Caki2 (cell line): ENCODE measurements around the gene KCNN3. TPM values are rescaled to one million over a fixed set of nuclear protein-coding genes. Genes with fewer than 3 reads are reported as not detected.

ENCODE experiments used
- DNase-seq: peaks from one replicate; pipeline ENCODE4 v3.0.0-alpha.2; 2015; ENCODE audit warnings: low read depth
- in situ Hi-C: cut with HindIII; loops from 2 replicates; pipeline ENCODE4 v1.10.0; 2016; ENCODE audit warnings: low sequenced_read_pairs, low pct_unique_long_range_greater_than_20kb, mixed read lengths
- total RNA-seq: library from RNA; depleted of rRNA; stranded (reverse); fragments of >200 nt; shearing (Covaris generic); gene quantifications from 2 replicates; pipeline ENCODE4 v1.2.3, GENCODE V29; 2014; ENCODE audit warnings: low replicate concordance

The KCNN3 gene
- total RNA-seq, 1 experiment from 2014 or later = not detected

DNA sequence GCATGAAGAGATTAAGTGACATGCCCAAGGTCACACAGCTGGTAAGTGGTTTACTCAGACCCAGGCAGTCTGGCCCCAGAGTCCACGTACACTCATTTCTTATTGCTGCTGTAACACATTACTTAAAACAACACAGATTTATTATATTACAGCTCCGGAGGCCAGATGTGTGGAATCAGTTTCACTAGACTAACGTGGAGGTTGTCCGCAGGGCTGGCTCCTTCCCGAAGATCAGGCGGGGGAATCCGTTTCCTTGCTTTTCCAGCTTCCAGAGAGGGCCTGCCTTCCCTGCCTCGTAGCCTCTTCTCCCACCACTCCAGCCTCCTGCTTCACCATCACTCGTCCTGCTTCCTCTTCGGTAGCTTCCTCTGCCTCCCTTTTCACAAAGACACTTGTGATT, 81.2 kb downstream of the KCNN3 start:
- DNase-seq = no peak
- in situ Hi-C loops = no loop called here

DNA sequence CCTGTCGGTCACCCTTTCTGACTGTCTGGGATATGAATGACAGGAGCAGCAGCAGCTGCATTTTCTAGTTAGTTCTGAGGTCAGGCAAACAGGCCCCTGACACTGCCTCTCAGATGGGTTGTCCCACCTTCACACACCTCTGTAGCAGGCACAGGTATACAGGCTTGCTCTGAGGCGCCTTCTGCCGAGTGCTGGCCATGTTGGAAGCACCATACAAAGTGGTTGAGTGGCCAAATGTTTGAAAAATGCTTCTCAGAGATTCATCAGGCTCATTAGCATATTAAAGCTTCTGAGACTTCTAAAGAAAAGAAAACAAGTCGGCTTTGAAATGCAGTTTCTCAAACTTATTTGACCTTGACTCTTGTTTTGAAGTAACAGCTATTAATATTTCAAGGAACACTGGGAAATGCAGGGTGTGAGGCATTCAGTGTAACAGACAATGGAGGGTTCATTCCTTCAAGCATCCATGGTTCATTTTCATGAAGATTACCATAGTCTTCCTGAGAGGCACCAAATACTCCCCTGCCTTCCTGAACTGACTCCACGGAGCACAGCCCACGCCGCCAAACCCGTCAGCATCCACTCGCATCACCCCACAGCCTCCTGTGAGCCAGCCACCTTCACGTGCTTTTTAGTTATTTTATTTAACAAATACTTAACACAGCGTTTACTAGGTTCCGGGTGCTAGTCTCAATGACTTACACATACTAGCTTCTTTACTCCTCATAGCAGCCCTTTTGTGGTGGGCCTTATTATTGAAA, 81.8 kb downstream of the KCNN3 start:
- in situ Hi-C loops = no loop called here

DNA sequence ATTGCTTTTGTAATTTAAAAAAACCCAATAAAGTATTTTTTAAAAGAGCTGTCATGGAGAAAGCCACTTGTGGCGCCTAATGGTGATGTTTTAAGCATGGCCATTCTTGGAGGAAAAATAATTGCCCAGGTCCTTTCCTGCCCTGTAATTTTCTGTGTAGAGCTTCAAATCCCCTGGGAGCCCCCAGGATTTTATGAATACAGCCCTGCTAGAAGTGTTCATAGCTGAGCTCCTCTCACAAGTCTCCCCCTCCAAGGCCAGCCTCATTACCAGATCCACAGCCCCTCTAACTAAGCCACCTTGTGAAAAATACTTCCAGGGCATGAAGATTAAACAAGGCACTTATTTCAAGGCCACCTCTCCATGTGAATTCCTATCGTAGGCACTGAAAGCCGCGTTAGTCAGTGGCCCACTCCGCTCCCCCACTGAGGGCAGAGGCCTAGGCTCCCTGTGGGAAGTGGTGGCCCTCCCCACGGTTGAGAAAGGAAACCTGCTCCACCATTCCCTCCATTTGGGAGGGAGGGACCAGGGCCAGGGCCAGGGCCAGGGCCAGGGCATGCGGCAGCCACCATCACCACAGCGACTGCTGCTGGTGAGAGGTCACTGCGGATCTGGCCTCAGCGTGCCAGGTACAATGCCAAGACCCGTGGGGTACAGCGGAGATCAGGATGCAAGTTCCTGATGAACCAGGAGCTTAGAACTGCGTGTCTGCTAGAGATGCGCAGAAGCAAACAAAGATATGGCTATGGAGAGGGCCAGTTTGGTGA, 83.1 kb downstream of the KCNN3 start:
- DNase-seq = no peak
- in situ Hi-C loops = no loop called here

More for the DNA sequence above, 81.8 kb downstream of the KCNN3 start:
- DNase-seq = no peak

DNA sequence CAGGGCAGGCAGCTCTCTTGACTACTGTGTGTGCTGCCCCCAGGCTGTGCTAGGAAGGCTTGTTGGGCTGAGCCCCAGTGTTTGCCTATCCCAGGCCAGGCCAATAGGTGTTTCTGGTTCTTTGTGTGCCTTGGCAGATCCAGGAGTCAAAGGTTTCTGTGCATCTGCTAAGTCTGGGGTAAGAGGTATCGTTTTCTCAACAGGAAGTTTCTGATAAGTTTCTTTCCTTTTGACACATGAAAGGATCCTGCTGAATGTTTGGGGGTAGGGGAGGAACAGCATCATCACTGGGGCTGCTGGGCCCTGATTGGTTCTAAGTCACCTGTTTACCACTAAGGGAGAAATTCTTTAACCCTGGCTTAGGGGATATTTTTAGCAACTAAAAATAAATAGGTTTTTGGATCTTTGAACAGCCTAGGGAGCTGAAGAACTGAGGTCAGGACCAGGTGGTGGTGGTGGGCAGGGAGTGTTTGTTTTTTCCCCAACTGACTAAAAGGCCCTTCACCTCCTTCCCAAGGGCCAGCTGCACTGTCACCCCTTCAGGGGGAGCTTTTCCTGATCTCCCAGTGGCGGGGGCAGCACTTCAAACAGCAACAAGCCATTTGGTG, 85.1 kb downstream of the KCNN3 start:
- in situ Hi-C loops = no loop called here
- no peak for DNase-seq

DNA sequence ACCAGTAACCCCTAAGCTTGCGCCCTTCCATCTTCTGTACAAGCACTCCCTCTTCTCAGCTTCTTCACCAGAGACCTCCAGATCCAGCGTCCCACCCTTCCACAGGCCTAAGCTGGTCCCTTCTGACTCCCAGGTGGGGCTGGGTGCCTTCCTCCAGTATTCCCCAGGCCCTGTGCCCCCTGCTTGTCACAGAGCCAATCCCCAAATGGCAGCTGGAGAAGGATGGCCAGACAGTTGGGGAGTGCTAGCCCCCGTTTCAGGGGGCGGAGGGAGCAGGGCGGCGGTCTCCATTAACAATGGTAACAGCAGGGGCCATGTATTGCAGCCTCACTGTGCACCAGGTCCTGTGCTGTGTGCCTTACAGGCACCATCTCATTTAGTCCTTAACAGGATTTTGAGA, 85.7 kb downstream of the KCNN3 start:
- in situ Hi-C loops = no loop called here
- DNase-seq = no peak

DNA sequence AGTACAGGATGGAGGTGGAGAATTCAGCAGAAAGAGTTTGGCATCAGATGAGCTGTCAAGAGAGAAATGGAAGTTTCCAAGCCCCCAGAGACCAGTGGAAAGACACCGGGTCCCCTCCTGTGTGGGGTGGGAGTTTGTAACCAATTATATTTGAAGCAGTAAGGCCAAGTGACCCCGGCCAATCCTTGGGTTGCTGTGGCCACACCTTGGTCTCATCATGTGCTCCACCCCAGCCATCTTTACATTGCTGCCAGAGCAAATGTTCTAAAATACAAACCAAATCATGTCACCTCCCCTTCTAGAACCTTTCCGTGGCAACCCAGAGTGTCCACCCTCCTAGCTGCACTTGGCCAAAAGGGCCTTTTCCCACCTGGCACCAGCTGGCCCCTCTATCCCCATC, 86.1 kb downstream of the KCNN3 start:
- in situ Hi-C loops = no loop called here
- DNase-seq = no peak

DNA sequence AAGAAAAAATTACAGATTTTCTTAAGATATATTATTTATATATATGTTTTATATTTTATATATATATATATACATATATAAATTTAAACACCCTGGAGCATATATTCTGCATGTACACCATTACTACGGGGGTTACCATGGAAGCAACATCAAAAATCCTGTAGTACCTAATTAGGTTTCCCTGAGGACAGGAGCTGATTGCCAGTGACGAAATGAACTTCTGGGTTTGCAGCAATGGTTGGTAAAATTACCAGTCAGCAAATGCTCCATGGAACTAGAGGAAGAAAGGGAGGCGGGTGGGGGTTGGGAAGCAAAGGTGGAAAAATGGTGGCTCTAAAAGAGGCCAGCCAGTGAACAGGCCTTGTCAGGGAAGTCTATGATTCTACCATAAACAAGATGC, 89.5 kb downstream of the KCNN3 start:
- in situ Hi-C loops = no loop called here

DNA sequence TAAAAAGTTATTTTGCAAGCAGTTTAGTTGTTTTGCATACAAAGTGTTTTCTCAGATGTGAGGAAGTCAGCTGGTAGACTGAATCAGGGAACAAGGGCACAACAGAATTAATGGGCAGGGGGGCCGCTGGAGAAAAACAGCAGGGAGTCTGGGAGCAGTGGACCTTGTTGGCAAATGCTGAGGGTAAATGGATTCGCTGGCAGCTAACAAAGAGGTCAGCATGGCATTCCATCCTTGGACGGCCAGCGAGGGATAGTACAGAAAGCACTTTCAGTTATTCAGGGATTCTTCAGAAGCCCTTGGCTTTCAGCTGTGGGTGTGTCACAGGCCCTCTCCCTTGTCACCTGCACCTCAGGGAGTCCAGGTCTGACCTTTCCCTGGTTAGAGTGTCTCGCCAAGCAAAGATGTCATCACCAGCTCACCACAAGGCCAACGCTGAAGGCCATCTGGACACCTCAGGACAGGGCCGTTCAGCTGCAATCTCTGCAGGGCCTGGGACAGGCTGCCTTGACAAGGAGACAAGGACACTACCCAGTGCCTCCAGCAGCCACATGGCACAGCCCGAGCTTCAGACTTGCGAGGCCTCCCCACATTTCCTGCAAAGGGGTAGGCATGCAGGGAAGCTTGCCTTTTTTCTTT, 90.4 kb downstream of the KCNN3 start:
- in situ Hi-C loops = no loop called here
- no peak for DNase-seq

More for the DNA sequence above, 89.5 kb downstream of the KCNN3 start:
- DNase-seq = no peak

DNA sequence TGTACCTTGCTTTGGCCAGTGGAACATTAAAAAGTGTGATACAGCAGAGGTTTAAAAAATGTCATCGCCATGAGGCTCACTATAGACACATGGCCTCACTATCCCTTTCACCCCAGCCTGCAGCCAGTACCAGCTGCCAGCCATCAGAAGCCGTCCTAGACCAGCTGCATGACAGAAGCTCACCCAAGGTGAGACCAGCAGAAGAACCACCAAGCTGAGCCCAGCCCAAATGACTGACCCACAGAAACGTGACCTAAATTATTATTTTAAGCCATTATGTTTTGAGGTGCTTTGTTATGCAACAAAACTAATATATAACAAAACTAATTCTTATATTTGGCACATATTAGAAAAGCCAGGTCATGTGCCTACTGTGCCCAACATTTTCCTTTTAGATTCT, 91.1 kb downstream of the KCNN3 start:
- no peak for DNase-seq
- in situ Hi-C loops = no loop called here

DNA sequence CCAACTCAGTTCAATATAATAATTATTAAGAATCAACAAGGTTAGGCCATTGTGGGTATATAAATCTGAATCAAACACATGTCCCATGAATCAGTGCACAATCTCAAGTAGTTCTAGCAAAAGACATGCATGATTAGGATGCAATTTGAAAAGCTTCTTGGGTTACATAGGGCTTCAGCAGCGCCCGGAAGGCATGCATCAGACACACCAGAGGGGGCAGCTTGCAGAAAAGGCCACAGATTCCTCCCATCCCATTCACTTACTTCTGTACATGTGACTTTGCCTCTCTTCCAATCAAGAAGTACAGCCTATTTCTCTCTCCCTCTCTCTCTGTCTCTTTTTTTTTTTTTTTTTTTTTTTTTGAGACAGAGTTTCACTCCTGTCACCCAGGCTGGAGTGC, 91.8 kb downstream of the KCNN3 start:
- no peak for DNase-seq

DNA sequence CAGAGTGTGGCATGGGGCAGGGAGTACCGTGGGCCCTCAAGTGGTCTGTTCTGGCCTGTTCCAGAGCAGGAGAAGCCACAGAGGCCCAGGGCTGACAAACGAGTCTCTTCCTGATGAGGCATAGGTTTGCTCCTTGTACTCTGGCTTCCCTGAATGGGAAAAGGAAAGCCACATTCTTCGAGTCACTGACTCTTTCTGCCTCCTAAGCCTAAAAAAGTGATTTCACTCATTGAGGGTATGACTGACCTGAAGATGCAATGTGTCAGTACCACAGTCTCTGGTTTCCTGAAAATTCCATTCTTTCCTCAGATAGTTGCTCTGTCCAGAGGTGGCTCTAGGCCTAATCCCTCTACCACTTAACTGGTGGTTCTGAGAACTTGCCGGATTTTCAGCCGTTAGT, 92.3 kb downstream of the KCNN3 start:
- DNase-seq = no peak
- in situ Hi-C loops = no loop called here

More for the DNA sequence above, 91.8 kb downstream of the KCNN3 start:
- in situ Hi-C loops = no loop called here

DNA sequence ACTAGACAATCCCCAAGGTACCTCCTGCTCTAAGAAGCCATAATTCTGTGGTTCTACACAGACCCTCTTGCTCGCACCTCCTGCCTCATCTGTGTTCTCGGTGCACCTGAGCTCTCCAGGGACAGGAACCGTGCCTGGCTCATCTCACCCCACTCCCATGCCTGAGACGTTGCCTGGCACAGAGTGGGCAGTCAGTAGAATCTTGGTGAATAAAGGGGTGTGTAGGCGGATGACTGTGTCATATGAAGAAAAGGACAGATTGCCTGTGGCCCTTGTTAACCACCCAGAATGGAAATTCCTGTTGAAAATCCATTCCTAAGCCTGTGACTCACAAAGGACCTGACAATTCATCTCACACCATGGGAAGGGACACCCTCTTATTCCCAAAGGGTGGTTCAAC, 92.9 kb downstream of the KCNN3 start:
- in situ Hi-C loops = no loop called here
- DNase-seq = no peak

DNA sequence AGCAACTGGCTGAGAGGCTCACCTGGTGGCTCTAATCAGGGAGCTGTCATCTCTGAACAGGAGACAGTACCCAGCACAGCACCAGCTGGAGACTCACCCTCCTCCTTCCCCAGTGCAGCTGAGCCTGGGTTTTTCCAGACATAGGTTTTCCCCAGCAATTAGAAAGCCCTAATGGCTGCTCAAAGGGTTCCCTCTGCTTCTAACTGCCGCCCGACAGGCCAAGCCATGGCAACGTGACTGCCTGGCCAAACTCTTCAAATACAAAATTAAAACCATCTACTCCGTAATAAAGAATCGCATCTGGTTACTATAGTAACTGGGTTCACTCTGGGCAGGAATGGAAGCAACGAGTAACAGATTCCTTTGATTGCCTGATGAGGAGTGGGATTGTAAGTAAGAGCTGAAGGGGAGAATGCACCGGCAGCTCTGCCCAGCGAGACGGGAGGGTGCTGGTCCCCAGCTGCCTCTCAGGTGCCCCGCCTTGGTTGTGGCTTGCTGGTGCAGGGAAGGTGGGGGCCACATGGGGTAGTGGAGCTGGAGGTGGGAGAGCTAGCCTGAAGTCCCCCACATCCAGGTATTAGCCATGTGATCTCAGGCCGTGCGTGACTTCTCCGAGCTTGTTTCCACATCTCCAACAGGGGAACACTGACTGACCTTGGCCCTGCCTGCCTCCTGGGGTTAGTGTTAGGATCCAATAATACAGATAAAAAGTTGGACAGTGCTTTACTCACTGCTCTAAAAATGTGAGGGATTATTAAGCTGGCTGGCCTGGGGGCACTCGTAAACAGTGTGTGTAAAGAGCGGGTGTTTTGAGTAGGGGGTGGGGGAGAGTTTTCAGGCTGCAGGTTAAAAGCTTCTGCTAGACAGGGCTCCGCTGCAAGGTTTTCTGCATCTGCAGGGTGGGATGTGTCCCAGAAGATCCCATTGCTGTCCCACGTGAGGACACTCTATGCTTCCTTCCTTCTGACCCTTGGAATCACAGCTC, 94.2 kb downstream of the KCNN3 start:
- in situ Hi-C loops = no loop called here

DNA sequence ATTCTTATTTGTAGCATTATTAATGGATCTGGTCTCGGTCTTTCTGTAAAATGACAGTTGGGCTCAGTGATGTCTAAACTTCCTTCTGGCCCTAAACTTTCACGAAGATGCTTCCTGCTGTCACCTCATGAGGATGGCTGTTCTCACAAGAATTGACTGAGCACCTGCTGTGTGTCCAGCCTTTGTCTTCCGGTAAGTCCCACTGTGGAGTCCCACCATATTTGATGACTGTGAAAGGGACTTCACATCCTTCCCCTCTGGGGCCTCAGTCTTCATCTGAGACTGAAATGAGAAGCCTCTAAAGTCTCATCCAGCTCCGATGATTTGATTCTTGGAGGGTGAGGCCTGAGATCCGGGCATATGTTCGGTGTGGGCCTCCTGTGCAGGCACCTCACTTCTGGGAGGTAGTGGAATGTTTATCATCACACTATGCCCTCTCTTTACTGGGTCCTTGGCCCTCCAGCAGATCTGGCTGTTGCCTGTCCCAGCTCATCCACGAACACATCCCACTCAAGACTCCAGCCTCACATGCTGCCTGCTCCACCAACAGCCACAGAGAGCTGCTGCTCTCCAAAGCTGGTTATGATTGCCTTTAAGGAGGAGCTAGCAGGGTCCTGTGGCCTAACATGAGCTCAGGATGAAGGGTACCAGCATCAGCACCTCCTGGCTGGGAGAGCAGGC, 95.8 kb downstream of the KCNN3 start:
- DNase-seq = no peak
- in situ Hi-C loops = no loop called here

More for the DNA sequence above, 94.2 kb downstream of the KCNN3 start:
- DNase-seq = no peak

DNA sequence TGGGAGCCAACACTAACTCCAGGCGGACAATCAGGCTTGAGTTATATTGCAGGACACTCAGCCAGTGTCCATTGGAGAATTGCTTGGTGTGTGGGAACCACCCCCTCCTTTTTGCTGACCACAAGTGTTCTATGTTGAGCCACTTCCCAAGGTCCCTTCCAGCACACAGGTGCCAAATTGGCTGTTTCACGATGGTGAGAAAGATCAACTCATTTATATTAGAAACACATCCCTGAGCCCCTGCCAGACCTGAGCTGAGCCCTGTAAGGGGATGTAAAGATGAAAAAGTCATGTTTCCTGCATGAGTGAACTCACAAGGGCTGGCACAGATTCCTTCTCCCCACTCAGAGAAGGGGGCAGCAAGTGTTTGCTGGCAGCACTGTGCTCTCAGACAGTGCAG, 96.5 kb downstream of the KCNN3 start:
- in situ Hi-C loops = no loop called here
- DNase-seq = no peak

DNA sequence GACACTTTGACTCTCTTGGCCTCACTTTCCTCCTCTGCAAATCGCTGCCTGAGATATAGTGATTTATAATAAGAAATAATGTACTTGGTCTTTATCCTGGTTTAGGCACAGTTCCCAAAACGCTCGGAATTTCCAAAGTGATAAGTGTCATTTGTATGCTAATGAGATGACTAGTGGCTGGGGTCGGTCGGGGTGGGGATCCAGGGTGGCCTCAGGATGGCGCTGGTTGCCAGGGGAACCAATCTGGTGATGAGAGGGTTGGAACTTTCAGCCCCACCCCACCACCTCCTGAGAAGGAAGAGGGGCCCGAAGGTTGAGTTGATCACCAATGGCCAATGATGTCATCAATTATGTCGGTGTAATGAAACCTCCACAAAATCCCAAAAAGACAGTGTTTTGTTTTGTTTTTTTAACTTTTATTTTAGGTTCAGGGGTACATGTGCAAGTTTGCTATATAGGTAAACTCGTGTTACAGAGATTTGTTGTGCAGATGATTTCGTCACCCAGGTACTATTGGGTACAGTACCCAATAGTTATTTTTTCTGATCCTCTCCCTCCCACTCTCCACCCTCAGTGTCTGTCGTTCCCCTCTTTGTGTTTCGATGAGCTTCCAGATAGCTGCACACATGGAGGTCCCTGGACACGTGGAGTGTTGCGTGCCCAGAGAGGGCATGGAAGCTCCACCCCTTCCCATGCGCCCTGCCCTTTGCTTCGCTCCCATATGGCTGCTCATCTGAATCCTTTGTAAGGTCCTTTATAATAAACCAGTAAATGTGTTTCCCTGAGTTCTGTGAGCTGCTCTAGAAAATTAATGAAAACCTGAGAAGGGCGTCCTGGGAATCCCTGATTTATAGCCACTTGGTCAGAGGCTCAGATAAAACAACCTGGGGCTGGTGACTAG, 97.2 kb downstream of the KCNN3 start:
- in situ Hi-C loops = no loop called here
- no peak for DNase-seq
